ENCODE measurements around the gene BICRA.
"Not testable (repeated sequence)": the region's sequence is repeated elsewhere in the genome, so short reads cannot be mapped to it uniquely, and the experiment has no call there.

The BICRA gene

DNA sequence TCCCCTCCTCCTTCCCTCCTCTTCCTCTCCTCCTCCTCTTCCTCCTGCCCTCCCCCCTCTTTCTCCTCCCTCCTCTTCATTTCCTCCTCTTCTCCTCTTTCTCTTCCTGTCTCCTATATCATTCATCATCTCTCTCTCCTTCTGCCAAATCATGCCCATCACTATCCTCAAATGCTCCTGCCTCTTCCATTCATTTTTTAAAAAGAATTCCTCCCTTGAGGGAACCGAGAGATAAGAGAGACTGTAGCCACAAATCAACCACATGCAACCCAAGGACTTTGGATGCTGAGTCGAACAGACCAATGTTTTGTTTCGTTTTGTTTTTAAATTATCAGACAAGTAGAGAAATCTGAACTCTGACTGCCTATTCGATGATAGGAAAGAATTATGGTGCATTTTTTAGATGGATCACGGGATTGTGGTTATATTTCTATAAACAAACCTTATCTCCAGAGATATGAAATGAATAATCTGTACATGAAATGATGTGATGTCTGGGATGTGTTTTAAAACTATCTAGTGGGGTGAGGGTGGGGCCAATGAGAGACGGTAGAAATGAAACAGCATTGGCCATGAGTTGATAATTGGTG is 26.5 kb upstream of the BICRA start:
- no peak overlapping the region for H3K27ac ChIP-seq (ENCODE audit: low read length)
- no peaks in the 10 kb centered on the region for H3K4me1 ChIP-seq (ENCODE audit: control insufficient read depth, insufficient read depth, low read length)
- H3K9ac ChIP-seq (ENCODE audit: low read length in 2 of 2), result no peak overlapping the region
- no peaks in the 10 kb centered on the region for H3K36me3 ChIP-seq (ENCODE audit: control insufficient read depth in 2 of 2, insufficient read depth in 2 of 2, low read length in 2 of 2)
- peaks cover 6 to 7% of the 10 kb centered on the region in 2 donors for H3K9me3 ChIP-seq (ENCODE audit: control insufficient read depth in 2 of 2, low read length in 2 of 2)
- H3K4me3 ChIP-seq (ENCODE audit: low read length in 2 of 2), result no peak overlapping the region
- H3K27me3 ChIP-seq (ENCODE audit: control insufficient read depth in 1 of 2, insufficient read depth in 2 of 2, low read length in 2 of 2), result no peaks in the 10 kb centered on the region

DNA sequence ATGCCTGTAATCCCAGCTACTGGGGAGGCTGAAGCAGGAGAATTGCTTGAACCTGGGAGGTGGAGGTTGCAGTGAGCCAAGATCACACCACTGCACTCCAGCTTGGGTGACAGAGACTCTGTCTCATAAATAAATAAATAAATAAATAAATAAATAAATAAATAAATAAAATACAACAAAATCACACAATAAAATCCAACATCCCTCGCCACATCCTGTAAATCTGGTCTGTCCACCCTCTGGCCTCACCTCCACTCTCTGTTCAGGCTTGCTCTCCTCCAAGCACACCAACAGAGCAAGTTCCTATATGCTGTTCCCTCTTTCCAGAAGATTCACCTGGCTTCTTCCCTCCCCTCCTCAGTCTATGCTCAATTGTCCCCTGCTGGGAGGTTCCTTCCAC is 25.8 kb upstream of the BICRA start:
- not testable (repeated sequence) for H3K4me1 ChIP-seq (ENCODE audit: control insufficient read depth, insufficient read depth, low read length); H3K27ac ChIP-seq (ENCODE audit: low read length)

DNA sequence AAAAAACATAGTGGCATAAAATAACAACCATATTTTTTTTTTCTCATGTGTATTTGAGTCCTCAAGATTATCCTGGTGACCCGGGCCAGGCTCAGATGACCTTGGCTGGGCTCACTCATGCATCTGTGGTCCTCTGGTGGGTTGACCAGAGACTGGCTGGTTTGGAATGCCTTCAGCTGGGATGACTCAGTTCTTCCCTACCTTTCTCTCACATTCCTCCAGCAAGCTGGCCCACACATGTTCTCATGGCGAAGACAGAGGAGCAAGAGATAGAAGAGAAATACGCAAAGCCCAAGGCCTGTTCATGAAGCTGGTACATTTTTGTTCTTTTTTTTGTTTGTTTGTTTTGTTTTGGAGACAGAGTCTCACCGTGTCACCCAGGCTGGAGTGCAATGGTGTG is 21.6 kb upstream of the BICRA start:
- H3K4me3 ChIP-seq (ENCODE audit: low read length in 2 of 2), result no peak overlapping the region
- no peaks in the 10 kb centered on the region for H3K27me3 ChIP-seq (ENCODE audit: control insufficient read depth in 1 of 2, insufficient read depth in 2 of 2, low read length in 2 of 2)
- H3K27ac ChIP-seq (ENCODE audit: low read length), result no peak overlapping the region

More for the DNA sequence above, 25.8 kb upstream of the BICRA start:
- H3K27me3 ChIP-seq (ENCODE audit: control insufficient read depth in 1 of 2, insufficient read depth in 2 of 2, low read length in 2 of 2); H3K36me3 ChIP-seq (ENCODE audit: control insufficient read depth in 2 of 2, insufficient read depth in 2 of 2, low read length in 2 of 2); H3K9me3 ChIP-seq (ENCODE audit: control insufficient read depth in 2 of 2, low read length in 2 of 2); H3K4me3 ChIP-seq (ENCODE audit: low read length in 2 of 2); H3K9ac ChIP-seq (ENCODE audit: low read length in 2 of 2): not testable (repeated sequence)

DNA sequence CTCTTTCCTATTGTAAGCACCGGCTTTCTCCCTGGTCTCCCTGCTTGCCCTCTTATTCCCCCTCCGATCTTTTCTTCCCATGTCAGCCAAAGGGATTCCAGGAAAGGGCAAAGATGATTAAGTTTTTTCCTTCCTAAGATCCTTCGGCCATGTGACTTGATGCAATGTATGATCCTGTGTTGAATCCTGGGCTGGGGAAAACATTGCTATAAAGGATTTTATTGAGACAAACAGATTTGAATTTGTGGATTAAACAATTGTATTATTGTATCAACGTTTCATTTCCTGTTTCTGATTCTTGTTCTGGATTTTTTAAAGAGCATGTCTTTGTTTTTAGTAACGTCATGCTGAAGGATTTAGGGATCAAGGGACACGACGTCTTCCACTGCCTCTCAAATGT is 19.1 kb upstream of the BICRA start:
- Histone ChIP-seq H3K27ac (ENCODE audit: low read length) (peak overlapping the region; percentile 2), H3K9ac (ENCODE audit: low read length in 2 of 2) (no peak overlapping the region), H3K9me3 (ENCODE audit: control insufficient read depth in 2 of 2, low read length in 2 of 2) (peaks cover 6 to 7% of the 10 kb centered on the region in 2 donors), H3K36me3 (ENCODE audit: control insufficient read depth in 2 of 2, insufficient read depth in 2 of 2, low read length in 2 of 2) (no peaks in the 10 kb centered on the region), H3K27me3 (ENCODE audit: control insufficient read depth in 1 of 2, insufficient read depth in 2 of 2, low read length in 2 of 2) (no peaks in the 10 kb centered on the region), H3K4me1 (ENCODE audit: control insufficient read depth, insufficient read depth, low read length) (no peaks in the 10 kb centered on the region), H3K4me3 (ENCODE audit: low read length in 2 of 2) (no peak overlapping the region)

More for the DNA sequence above, 21.6 kb upstream of the BICRA start:
- Histone ChIP-seq H3K9ac (ENCODE audit: low read length in 2 of 2) (no peak overlapping the region), H3K9me3 (ENCODE audit: control insufficient read depth in 2 of 2, low read length in 2 of 2) (peaks cover 6 to 7% of the 10 kb centered on the region in 2 donors), H3K36me3 (ENCODE audit: control insufficient read depth in 2 of 2, insufficient read depth in 2 of 2, low read length in 2 of 2) (no peaks in the 10 kb centered on the region), H3K4me1 (ENCODE audit: control insufficient read depth, insufficient read depth, low read length) (no peaks in the 10 kb centered on the region)

DNA sequence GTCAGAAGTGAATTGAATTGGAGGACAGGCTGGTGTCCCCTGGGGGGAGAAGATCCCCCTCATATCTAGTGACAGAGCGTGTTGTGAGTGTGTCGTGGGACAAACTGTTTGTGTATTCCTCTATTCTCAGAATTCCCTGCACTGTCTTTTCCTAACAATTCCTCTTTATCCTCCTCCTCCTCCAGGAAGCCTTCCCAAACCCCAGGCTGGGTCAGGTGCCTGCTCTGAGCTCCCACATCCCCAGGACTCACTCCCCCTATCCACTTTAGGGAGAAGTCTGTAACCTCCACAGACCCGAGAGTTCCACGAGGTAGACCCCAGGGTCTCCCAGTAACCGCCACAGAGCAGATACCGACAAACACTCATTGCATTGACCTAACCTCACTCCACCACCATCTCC is 15.1 kb upstream of the BICRA start:
- Histone ChIP-seq H3K9ac (ENCODE audit: low read length in 2 of 2) (no peak overlapping the region), H3K4me1 (ENCODE audit: control insufficient read depth, insufficient read depth, low read length) (peaks cover 8% of the 10 kb centered on the region), H3K4me3 (ENCODE audit: low read length in 2 of 2) (no peak overlapping the region), H3K9me3 (ENCODE audit: control insufficient read depth in 2 of 2, low read length in 2 of 2) (no peaks in the 10 kb centered on the region), H3K36me3 (ENCODE audit: control insufficient read depth in 2 of 2, insufficient read depth in 2 of 2, low read length in 2 of 2) (no peaks in the 10 kb centered on the region), H3K27ac (ENCODE audit: low read length) (no peak overlapping the region), H3K27me3 (ENCODE audit: control insufficient read depth in 1 of 2, insufficient read depth in 2 of 2, low read length in 2 of 2) (no peaks in the 10 kb centered on the region)

DNA sequence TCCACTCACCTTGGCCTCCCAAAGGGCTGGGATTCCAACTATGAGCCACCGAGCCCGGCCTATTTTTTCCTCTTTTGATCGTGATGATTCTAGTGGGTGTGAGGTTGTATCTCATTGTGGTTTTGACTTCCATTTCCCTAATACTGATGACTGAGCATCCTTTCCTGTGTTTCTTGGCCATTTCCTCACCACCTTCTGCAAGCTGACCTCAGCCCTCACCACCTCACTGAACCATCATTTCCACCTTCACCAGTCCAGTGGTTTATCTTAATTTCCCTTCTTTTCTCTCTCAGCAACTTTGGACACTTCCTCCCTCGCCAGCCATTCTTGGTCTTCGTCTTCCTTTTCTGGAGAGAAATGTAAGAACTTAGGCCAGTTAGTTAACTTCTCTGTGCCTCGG is 13.0 kb upstream of the BICRA start:
- Histone ChIP-seq H3K27ac (ENCODE audit: low read length) (no peak overlapping the region), H3K27me3 (ENCODE audit: control insufficient read depth in 1 of 2, insufficient read depth in 2 of 2, low read length in 2 of 2) (no peaks in the 10 kb centered on the region), H3K9ac (ENCODE audit: low read length in 2 of 2) (no peak overlapping the region), H3K36me3 (ENCODE audit: control insufficient read depth in 2 of 2, insufficient read depth in 2 of 2, low read length in 2 of 2) (no peaks in the 10 kb centered on the region), H3K4me3 (ENCODE audit: low read length in 2 of 2) (no peak overlapping the region), H3K4me1 (ENCODE audit: control insufficient read depth, insufficient read depth, low read length) (peaks cover 19% of the 10 kb centered on the region), H3K9me3 (ENCODE audit: control insufficient read depth in 2 of 2, low read length in 2 of 2) (no peaks in the 10 kb centered on the region)

DNA sequence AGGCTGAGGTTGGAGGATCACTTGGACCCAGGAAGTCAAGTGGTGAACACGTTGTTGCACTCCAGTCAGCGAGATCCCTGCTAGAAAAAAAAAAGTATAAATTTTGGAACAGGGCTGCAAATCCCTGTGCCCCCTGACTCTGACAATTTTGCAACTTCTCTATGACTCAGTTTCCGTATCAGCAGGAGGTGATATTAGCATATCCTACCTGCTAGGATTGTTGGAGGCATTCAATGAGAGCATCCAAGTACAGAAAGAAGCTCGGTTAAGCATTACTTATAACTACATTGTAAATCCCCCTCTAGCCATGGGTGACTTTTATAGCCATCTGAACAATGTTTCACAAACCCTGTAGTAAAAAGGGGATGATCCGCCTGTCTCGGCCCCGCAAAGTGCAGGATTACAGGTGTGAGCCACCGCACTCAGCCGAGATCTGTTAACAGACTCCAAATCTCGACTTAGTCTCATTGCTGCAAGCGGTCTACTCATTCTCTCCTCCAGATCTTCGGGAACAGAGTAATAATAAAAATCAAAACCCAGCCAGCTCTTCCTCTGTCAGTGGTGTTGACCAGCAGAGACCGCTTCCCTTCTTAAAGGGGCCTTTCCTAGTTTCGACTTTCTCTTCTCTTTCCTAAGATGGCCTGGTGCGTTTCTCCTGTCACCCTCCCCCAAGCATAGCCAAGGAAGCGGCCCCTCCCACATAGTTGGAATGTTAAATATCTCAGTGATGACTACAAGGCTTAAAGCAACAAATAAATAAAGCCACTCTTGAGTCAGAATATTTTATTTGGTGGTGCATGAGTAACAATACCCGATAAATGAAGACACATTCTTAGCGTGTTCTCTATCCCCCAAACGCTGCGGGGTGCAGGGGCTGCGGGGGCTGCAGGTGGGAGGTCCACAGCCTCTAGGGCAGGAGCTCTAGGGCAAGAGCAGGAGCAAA is 10.3 kb upstream of the BICRA start:
- Histone ChIP-seq H3K27me3 (ENCODE audit: control insufficient read depth in 1 of 2, insufficient read depth in 2 of 2, low read length in 2 of 2) (no peaks in the 10 kb centered on the region), H3K27ac (ENCODE audit: low read length) (peak overlapping the region; percentile 89), H3K9ac (ENCODE audit: low read length in 2 of 2) (peak overlapping the region; percentile 69 to 81), H3K4me3 (ENCODE audit: low read length in 2 of 2) (peak overlapping the region; percentile 65 to 74), H3K9me3 (ENCODE audit: control insufficient read depth in 2 of 2, low read length in 2 of 2) (no peaks in the 10 kb centered on the region), H3K4me1 (ENCODE audit: control insufficient read depth, insufficient read depth, low read length) (peaks cover 19% of the 10 kb centered on the region), H3K36me3 (ENCODE audit: control insufficient read depth in 2 of 2, insufficient read depth in 2 of 2, low read length in 2 of 2) (no peaks in the 10 kb centered on the region)

DNA sequence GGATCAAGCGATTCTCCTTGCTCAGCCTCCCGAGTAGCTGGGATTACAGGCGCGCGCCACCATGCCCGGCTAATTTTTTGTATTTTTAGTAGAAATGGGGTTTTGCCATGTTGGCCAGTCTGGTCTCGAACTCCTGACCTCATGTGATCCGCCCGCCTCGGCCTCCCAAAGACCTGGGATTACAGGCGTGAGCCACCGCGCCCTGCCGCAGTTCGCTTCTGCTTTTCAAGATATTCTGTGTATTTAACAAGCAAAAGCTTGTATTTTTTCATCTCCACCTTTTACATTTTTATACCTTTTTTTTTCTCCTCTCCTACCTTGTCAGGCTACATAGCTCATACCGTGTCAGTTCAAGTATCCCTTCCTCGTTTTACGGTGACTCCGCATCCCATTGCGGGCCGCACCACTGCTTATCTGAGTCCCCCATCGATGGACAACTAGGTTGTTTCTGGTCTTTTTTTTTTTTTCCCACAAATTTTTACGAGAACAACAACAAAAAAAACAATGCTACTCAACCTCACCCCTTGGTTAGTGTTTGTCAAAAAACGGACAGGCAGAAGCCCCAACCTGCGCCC is 9.2 kb upstream of the BICRA start:
- H3K27me3 ChIP-seq (ENCODE audit: control insufficient read depth in 1 of 2, insufficient read depth in 2 of 2, low read length in 2 of 2); H3K9me3 ChIP-seq (ENCODE audit: control insufficient read depth in 2 of 2, low read length in 2 of 2); H3K36me3 ChIP-seq (ENCODE audit: control insufficient read depth in 2 of 2, insufficient read depth in 2 of 2, low read length in 2 of 2): not testable (repeated sequence)
- H3K4me1 ChIP-seq (ENCODE audit: control insufficient read depth, insufficient read depth, low read length), result peaks cover 19% of the 10 kb centered on the region
- H3K4me3 ChIP-seq (ENCODE audit: low read length in 2 of 2), result peak overlapping the region; percentile 67 to 72
- peak overlapping the region; percentile 89 for H3K27ac ChIP-seq (ENCODE audit: low read length)
- H3K9ac ChIP-seq (ENCODE audit: low read length in 2 of 2), result peak overlapping the region; percentile 55 to 71

DNA sequence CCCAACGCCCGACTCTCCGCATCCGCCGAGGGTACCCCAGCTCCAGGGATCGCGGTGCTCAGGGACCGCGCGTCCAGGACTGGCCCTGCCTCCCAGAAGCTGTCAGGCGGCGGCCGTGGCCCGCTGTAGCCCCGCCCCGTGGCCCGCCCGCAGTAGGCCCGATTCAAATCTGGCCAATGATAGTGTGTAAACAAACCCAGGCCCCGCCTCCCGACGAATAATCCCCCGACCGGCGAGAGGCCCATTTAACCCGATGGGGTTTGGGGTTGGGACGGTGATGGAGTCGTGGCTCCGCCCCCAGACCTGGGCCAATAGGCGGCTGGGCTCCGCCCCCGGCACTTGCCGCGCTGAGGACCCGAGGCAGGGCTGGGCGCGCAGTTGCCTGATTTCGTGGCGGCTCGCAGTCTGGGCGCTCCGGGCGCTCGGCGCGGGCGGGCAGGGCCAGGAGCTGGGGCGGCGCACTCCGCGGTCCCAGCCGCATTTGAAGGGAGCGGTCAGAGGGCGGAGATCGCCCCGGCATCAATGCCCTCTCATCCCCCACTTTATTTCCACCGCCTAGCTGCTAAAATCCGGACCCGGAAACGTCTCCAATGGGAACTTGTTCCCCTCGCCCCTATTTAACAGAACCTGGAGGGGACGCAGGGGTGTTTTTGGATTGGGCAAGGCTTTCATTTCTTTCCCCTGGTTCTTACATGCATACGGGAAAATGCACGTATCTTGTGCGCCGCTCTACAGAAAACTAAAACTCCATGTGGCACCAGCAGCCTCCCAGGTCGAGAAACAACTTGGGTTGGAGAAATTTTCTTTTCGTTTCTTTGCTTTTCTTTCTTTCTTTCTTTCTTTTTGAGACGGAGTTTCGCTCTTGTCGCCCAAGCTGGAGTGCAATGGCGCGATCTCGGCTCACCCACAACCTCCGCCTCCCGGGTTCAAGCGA is 8.4 kb upstream of the BICRA start:
- Histone ChIP-seq H3K4me1 (ENCODE audit: control insufficient read depth, insufficient read depth, low read length) (peaks cover 19% of the 10 kb centered on the region), H3K27ac (ENCODE audit: low read length) (peak overlapping the region; percentile 89), H3K4me3 (ENCODE audit: low read length in 2 of 2) (peak overlapping the region; percentile 83), H3K9ac (ENCODE audit: low read length in 2 of 2) (peak overlapping the region; percentile 79 to 89), H3K36me3 (ENCODE audit: control insufficient read depth in 2 of 2, insufficient read depth in 2 of 2, low read length in 2 of 2) (no peaks in the 10 kb centered on the region), H3K27me3 (ENCODE audit: control insufficient read depth in 1 of 2, insufficient read depth in 2 of 2, low read length in 2 of 2) (no peaks in the 10 kb centered on the region), H3K9me3 (ENCODE audit: control insufficient read depth in 2 of 2, low read length in 2 of 2) (no peaks in the 10 kb centered on the region)

DNA sequence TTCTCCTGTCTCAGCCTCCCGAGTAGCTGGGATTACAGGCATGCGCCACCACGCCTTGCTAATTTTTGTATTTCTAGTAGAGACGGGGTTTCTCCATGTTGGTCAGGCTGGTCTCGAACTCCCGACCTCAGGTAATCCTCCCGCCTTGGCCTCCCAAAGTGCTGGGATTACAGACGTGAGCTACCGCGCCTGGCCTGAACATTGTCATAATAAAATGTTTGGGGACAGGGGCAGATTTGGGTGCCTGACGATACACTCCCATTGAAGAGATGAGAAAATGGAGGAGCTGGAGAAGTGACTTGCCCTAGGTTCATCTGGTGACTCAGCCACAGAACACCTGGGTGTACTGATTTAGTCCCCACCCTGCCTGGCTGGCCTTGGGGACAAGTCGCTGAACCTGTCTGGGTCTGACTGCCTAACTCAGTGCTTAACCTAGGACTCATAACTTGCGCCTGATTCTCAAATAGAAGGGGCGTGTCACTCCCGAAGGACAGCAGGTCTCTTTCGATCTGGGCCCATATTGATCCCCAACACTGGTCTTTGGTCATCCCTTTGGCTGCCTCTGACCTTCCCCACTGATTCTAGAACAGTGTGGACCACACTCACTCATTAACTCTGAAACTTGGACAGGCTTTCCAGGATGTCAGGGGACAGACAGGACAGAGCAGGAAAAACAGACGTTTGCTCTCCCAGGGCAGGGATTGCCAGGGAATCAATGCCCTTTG is 7.6 kb upstream of the BICRA start:
- H3K9ac ChIP-seq (ENCODE audit: low read length in 2 of 2), result peak overlapping the region in 1 of 2 donors; percentile 79

More for the DNA sequence above, 7.6 kb upstream of the BICRA start:
- Histone ChIP-seq H3K27ac (ENCODE audit: low read length) (peak overlapping the region; percentile 89), H3K4me1 (ENCODE audit: control insufficient read depth, insufficient read depth, low read length) (peaks cover 19% of the 10 kb centered on the region), H3K27me3 (ENCODE audit: control insufficient read depth in 1 of 2, insufficient read depth in 2 of 2, low read length in 2 of 2) (no peaks in the 10 kb centered on the region), H3K4me3 (ENCODE audit: low read length in 2 of 2) (peak overlapping the region; percentile 83), H3K9me3 (ENCODE audit: control insufficient read depth in 2 of 2, low read length in 2 of 2) (no peaks in the 10 kb centered on the region), H3K36me3 (ENCODE audit: control insufficient read depth in 2 of 2, insufficient read depth in 2 of 2, low read length in 2 of 2) (no peaks in the 10 kb centered on the region)
